Stimulated activated naive CD8-positive, alpha-beta T cell treated with anti-CD3 and anti-CD28 coated beads, Interleukin-15, Interleukin-2, amounts not matched to agents 100 U/mL and 50 U/mL, for 24 hours (primary cell): ENCODE measurements around the gene DDR2.

Experiments
- ATAC-seq: fragments of 150-1000 bp; cut with Tn5 transposase; one replicate; pipeline ENCODE4 v1.10.0; 2021
- DNase-seq: peaks from one replicate; pipeline ENCODE4 v3.0.0; 2021

Gene DDR2

GRCh38 chr1:162672622-162673260 lies 40.5 kb downstream of the DDR2 start:
- ATAC-seq (no peak), DNase-seq (no peak)

- ATAC-seq (no peak), DNase-seq (no peak)
Measured at GRCh38 chr1:162674034-162674608, 41.9 kb downstream of the DDR2 start.

DNA sequence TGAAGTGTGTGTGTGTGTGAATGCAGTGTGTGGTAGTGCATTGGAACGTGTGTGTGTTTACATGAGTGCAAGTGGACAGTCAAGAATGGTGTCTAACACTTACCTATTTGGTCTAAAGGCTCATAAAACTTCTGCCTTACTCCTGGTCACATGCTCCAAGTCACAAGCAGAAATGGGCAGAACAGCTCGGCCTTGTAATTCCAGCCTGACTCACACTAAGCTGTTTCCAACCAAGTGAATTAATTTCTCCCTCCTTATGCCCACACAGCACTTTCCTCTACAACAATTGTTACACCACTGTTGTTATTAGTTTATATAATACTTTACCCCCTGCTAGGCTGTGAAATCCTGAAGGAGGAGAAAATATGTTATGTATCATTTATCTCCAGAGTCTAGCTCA lies 43.8 kb downstream of the DDR2 start:
- DNase-seq (no peak), ATAC-seq (no peak)

- DNase-seq = no peak
- no peak for ATAC-seq
Measured at GRCh38 chr1:162676750-162677149, 44.5 kb downstream of the DDR2 start.

- DNase-seq (no peak), ATAC-seq (no peak)
Measured at GRCh38 chr1:162677607-162678371, 45.5 kb downstream of the DDR2 start.

- ATAC-seq (no peak), DNase-seq (no peak)
Measured at GRCh38 chr1:162678439-162678838, 46.2 kb downstream of the DDR2 start.

DNA sequence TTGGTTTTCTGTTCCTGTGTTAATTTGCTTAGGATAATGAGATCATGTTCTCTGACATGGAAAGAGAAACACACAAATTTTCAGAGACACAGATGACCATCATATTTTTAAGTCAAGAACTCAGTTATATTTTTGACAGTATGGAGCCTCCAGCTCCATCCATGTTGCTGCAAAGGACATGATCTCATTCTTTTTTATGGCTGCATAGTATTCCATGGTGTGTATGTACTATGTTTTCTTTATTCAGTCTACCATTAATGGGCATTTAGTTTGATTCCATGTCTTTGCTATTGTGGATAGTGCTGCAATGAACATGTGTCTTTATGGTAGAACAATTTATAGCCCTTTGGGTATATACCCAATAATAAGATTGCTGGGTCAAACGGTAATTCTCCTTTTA lies 47.0 kb downstream of the DDR2 start:
- ATAC-seq = no peak
- no peak for DNase-seq

- ATAC-seq (no peak), DNase-seq (no peak)
Measured at GRCh38 chr1:162680419-162681121, 48.3 kb downstream of the DDR2 start.

DNA sequence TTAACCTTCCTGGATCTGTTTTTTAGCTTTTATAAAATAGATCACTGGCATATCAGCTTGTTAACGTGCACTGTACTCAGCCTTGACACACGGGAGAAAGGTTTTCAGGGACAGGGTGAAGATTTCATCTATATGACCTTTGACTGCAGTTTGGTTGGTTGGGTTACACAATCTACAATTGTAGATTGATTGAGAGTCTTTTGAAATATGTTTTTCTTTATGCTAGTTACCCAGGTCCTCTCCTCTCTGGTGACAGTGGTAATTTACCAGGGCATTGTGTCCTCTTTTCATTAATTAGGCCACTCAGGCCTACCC lies 48.8 kb downstream of the DDR2 start:
- ATAC-seq = no peak
- no peak for DNase-seq

GRCh38 chr1:162682013-162682419 lies 49.8 kb downstream of the DDR2 start:
- no peak for DNase-seq
- ATAC-seq = no peak

GRCh38 chr1:162687870-162688269 lies 55.6 kb downstream of the DDR2 start:
- DNase-seq (no peak), ATAC-seq (peak; percentile 43)

- DNase-seq = no peak
- ATAC-seq = no peak
Measured at GRCh38 chr1:162688521-162688920, 56.3 kb downstream of the DDR2 start.

- ATAC-seq (no peak), DNase-seq (no peak)
Measured at GRCh38 chr1:162688931-162689330, 56.7 kb downstream of the DDR2 start.

GRCh38 chr1:162689745-162690671 lies 57.7 kb downstream of the DDR2 start:
- no peak for DNase-seq
- ATAC-seq = no peak

GRCh38 chr1:162690672-162691434 lies 58.6 kb downstream of the DDR2 start:
- ATAC-seq (no peak), DNase-seq (no peak)

- ATAC-seq = no peak
- DNase-seq = no peak
Measured at GRCh38 chr1:162691999-162692575, 59.8 kb downstream of the DDR2 start.

- no peak for ATAC-seq
- no peak for DNase-seq
Measured at GRCh38 chr1:162694911-162695310, 62.6 kb downstream of the DDR2 start.

DNA sequence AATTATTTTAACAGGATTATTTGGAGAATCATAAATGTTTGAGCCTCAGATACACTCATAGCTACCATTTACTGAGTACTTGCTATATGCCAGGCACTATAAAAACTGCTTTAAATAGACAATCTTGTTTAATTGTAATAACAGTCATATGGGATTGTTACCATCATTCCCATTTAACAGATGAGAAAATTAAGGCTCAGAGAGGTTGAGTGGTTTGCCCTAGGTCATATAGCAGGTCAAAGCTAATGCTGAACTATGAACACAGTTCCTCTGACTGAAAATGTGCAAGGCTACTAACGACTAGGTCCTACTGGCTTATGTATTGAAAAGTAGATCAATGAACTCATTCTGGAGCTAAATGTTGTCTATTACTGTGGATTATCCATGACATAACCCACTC lies 63.4 kb downstream of the DDR2 start:
- DNase-seq (no peak), ATAC-seq (no peak)

GRCh38 chr1:162696286-162696862 lies 64.1 kb downstream of the DDR2 start:
- DNase-seq = no peak
- ATAC-seq = no peak

- DNase-seq (no peak), ATAC-seq (no peak)
Measured at GRCh38 chr1:162697140-162697895, 65.1 kb downstream of the DDR2 start.
